NCI-H2196 treated with DMSO at 0.1 percent for 48 hours (cell line): ENCODE data around the gene PARVB.

Source experiments
- DNase-seq: peaks from one replicate; lab custom pipeline; 2025; ENCODE audit not compliant: unreplicated experiment; lab: John Stamatoyannopoulos, UW

The PARVB gene

GRCh38 chr22:44194569-44194968 is 170.5 kb downstream of the PARVB start:
- DNase-seq: no peak

- no peak for DNase-seq
Measured at GRCh38 chr22:44195189-44195871, 171.2 kb downstream of the PARVB start.

- no peak for DNase-seq
Measured at GRCh38 chr22:44196241-44196640, 172.1 kb downstream of the PARVB start.

- DNase-seq: no peak
Measured at GRCh38 chr22:44196731-44197131, 172.6 kb downstream of the PARVB start.

DNA sequence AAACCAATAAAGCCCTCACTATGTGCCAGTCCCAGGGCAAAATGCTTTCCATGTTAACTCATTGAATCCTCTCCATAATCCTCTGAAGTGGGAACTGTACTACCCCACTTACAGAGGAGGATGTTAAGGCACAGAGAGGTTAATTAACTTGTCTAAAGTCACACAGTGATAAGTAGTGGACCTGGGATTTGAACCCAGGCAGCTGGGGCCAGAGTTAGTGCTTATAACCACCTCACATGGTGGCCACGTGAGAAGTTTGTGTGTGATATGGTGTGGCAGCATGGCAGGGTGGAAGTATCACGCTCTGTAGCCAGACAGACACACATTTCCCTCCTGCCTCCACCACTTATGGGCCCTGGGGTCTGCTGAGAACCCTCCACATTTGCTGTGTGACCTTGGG is 173.2 kb downstream of the PARVB start:
- DNase-seq: no peak

DNA sequence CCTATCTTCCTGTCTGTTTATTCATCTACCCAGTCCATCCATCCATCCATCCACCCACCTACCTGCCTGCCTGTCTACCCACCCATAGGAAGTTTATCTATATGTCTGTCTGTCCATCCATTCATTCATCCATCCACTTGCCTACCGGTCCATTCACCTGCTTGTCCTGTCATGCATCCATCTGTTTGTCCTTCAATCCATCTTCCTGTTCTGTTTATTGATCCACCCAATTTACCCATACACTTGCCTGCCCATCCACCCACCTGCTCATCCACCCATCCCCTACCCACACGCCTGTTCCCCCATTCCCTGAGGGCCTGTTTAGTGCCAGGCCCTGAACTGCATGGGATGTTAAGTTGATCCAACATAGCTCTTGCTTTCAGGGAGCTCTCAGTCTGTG is 175.1 kb downstream of the PARVB start:
- DNase-seq: no peak

DNA sequence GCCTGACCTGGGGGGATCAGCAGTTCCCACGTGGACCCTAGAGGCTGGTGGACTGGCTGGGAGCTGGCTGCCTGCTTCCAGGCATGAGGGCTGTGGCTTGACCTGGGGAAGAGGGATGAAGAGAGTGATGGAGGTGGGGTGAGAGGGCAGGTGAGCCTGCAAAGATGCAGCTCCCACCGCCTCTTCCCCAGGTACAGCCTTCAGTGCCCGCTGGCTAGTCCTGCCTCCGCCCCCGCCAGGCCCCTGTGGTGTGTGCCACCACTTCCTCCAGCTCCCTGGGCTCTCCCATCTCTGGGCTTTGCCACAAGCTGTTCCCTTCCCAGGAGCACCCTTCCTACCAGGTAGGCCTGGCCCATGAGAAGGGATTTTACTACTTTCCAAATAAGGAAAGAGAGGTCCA is 175.8 kb downstream of the PARVB start:
- DNase-seq: no peak

GRCh38 chr22:44200451-44200850 is 176.3 kb downstream of the PARVB start:
- DNase-seq: no peak

DNA sequence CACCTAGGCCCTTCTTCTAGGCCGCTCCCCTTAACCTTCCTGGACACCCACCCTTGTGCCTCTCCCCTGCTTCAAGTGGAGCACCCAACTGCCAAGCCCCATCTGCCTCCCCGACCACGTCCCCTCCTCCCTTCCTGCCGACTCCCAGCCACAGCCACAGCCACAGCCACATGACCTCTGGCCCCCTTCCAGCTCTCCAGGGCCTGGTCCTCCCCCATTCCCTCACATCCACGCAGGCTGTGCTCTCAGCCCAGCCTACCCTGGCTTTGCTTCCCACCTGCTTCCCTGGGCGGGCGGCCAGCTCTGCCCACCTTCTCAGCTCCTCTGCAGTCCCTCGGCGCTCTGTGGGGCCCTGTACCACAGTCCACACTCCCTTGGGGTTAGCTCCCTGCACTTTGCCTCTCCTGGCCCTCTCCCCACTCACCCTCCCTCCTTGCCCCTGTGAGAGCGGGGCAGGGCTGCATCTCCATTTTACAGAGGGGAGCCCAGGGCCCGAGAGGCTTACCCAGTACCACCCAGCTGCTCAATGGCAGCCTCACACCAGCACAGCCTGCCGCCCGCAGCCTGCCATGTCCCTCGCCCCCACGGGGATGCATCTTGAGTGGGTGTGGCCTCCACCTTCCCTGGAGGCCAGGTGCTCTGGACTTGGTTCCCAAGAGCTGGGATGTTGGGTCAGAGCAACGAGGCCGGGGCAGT is 176.9 kb downstream of the PARVB start:
- DNase-seq: no peak

DNA sequence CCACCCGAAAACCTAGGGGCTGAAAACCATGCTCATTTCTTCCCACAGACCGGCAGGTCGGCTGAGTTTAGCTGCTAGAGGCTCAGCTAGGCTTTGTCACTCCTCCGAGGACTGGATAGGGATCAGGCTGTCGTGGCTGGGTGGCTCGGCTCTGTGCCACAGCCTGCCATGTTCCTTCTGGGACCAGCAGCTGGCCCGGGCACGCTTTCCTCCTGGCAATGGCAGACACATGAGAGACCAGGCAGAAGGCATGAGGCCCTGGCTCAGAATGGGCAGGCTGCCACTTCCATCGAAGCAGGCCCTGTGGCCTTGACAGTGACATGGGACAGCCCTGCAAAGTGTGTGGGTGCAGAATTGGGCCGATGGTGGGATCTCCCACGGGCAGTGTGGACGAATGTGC is 177.6 kb downstream of the PARVB start:
- DNase-seq: no peak

DNA sequence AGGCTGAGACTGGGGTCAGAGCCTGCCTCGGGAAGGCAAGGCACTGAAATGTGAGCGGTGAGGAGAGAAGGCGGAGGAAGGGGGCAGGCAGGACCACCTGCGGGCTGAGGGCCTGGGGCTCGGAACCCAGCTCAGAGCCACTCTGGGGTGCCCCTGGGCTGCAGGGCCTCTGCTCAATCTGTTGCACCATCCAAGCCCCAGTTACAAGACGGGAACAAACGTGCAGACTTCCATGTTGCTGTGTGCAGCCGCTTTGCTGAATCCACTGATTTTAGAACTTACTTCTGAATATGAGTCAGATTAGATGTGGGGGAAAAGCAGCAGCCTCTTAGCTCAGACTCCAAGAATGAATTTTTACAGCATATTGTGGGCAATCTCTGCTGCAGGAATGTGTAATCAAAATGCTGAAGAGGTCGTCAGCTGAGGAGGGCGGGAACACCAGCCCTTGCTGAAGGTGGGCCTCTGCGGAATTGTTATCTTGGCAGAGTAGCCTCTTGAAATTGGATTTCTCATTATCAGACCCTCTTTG is 178.2 kb downstream of the PARVB start:
- no peak for DNase-seq

DNA sequence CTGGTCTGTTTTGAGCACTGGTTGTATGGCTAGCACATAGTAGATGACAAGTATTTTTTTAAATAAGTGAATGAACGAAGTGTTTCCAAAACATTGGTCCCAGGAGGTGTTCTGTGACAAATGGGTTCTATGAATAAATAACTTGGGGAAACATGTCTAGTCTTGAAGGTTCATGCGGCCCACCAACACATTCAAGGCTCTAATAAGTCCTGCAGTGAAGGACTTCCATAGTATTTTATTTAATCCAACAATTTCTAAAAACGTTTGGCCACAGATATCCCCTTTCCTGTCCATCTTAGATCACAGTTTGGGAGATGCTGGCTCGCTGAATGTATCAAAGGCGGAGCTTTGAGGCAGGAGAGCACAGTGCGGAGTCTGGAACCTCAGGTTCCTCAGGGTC is 179.1 kb downstream of the PARVB start:
- DNase-seq: no peak

DNA sequence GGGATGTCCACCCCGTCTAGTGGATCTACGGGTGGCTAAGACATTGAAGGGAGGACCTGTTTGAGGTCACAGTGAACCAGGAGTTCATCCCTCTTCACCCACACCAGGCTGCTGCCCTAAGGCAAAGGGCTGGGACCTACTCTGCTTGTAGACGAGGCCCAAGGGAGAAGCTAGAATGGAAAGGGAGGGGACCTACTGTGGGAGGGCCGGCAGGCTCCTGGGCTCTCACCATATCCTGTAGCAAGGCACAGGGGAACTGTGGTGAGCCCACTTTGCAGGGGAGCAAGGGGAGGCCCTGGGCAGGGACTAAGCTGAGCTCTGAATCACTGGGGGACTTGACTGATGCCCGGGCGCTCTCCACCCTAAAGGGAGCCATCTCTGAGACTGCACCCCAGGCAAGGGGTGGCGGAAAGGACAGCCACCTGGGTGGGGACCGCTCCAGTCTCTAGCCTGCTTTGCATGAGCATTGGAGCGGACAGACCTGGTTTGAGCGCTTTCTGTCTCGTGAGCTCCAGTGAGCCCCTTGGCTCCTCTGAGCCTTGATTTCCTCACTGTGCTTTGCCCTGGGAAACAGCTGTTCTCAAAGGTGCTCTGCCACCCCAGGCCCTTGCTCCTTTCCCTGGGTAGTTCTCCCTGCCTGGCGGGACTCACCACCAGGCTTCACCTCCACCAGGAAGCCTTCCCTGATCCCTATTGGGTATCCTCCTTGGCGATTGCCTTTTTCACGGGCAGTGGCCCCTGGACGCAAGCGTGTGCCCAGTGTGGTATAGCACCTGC is 180.8 kb downstream of the PARVB start:
- no peak for DNase-seq

DNA sequence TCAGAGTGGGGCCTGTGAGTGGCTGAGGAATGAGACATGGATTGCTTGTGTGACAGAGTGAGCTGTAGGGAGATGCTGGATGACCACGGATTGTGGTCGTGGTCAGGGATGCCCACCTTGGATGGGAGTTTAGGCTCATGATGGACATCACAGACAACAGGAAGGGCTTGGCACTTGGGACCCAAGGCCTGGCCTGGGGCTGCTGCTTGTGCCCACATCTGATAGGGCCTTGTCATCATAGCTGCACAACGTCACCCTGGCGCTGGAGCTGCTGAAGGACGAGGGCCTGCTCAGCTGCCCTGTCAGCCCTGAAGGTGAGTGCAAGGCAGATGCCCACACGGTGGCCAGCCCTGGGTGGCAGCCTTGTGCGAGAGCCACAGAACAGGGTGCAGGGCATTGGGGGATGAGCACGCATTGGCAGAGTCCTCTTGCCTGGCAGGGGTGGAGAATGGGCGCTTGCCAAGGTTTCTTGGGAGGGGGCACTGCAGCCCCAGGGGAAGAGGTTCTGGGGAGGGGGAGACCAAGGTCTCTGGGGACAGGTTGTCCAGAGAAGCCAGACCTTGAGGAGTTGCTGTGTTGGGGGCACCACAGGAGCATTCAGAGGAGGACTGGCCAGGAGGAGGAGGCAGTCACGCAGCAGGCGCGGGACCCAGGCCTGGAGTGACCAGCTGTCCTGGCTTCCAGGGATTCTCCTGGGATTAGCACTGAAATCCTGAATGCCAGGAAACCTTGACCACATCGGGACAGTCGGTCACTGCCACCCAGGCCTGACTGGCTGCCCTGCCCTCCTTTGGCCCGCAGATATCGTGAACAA is 181.6 kb downstream of the PARVB start:
- DNase-seq: no peak

DNA sequence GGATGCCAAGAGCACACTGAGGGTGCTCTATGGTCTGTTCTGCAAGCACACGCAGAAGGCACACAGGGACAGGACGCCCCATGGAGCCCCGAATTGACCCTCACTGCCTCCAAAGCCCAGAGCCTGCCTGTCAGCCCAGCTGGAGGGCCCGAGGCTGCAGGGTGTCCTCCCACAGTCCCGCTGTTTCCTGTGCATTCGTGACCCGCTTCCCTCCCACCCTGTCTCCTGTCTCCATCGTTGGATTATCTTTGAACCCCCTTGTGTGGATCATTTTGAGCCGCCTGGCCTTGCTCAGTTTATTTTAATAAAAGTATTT is 182.2 kb downstream of the PARVB start:
- DNase-seq: no peak

- no peak for DNase-seq
Measured at GRCh38 chr22:44206696-44207095, 182.6 kb downstream of the PARVB start.

DNA sequence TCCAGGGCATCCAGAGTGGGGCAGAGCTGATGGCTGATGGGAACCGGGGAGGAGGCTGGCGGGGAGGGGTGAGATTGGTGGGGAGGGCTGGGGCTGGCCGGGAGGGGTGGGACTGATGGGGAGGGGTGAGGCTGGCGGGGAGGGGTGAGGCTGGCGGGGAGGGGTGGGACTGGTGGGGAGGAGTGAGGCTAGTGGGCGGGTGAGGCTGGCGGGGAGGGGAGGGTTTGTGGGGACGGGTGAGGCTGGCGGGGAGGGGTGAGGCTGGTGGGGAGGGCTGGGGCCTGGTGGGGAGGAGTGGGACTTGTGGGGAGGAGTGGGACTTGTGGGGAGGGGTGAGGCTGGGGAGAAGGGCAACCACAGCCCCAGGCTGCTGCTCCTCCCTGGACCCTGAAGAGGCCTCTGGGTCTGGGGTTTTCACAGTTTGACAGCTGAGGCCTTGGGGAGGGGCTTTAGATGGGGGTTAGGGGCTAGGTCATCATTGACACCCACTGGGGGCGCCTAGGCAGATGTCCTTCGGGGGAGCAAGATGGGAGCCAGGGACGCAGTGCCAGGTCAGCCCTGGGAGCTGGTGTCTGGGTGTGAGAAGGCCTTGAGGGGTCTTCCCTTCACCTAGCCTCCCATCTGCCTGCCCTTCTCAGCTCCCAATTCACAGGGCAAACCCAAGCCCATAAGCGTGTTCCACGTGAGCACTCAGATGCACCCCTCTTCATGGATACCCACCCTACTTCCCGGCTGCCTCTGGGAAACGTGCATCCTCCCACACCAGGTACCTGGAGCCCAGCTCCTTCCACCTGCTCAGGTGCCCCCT is 183.3 kb downstream of the PARVB start:
- no peak for DNase-seq

- no peak for DNase-seq
Measured at GRCh38 chr22:44207981-44208317, 183.8 kb downstream of the PARVB start.

- no peak for DNase-seq
Measured at GRCh38 chr22:44209343-44209742, 185.2 kb downstream of the PARVB start.

DNA sequence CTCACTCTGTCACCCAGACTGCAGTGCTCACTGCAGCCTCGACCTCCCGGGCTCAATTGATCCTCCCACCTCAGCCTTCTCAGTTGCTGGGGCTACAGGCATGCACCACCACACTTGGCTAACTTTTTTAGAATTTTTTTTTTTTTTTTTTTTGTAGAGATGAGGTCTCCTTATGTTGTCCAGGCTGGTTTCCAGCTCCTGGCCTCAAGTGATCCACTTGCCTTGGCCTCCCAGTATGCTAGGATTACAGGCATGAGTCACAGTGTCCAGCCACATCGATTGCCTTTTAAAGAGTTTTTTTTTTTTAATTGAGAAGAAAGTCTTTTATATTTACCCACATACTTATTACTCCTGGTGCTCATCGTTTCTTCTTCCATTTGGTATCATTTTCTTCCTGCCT is 186.6 kb downstream of the PARVB start:
- DNase-seq: no peak
